Calu3 (cell line): ENCODE results near the gene GPD1L. TPM values are rescaled to one million over a fixed set of nuclear protein-coding genes. Genes with fewer than 3 reads are reported as not detected.

ENCODE experiments used
- BruUV-seq: library from RNA; stranded (reverse); fragments of 400-500 nt; replicated peaks from 2 replicates; lab custom pipeline; 2021; lab: Mats Ljungman, UMichigan
- CTCF ChIA-PET: fragments of 300-600 bp; sonication (Branson Sonifier 250); formaldehyde crosslinking; loops from one replicate; lab custom pipeline; 2022; ENCODE audit warnings: antibody characterized with exemption; lab: Charles Lee
- DNase-seq: peaks from one replicate; pipeline ENCODE4 v3.0.0; 2022
- H3K27ac Mint-ChIP-seq: one replicate; pipeline ENCODE4 v1.8.0; 2022; ENCODE audit warnings: mixed read lengths; ENCODE audit not compliant: unreplicated experiment
- H3K27me3 Mint-ChIP-seq: one replicate; pipeline ENCODE4 v1.8.0; 2022; ENCODE audit warnings: mixed read lengths; ENCODE audit not compliant: unreplicated experiment
- H3K36me3 Mint-ChIP-seq: one replicate; pipeline ENCODE4 v1.8.0; 2022; ENCODE audit warnings: mild to moderate bottlenecking, moderate library complexity, mixed read lengths; ENCODE audit not compliant: insufficient read depth, unreplicated experiment
- H3K4me1 Mint-ChIP-seq: one replicate; pipeline ENCODE4 v1.8.0; 2022; ENCODE audit warnings: mild to moderate bottlenecking, low read depth, mixed read lengths; ENCODE audit not compliant: unreplicated experiment
- H3K4me3 Mint-ChIP-seq: one replicate; pipeline ENCODE4 v1.8.0; 2022; ENCODE audit warnings: mild to moderate bottlenecking, low read depth, moderate library complexity, mixed read lengths; ENCODE audit not compliant: unreplicated experiment
- H3K9me3 Mint-ChIP-seq: one replicate; pipeline ENCODE4 v1.8.0; 2022; ENCODE audit warnings: low read depth, mixed read lengths; ENCODE audit not compliant: unreplicated experiment
- intact Hi-C: fragments of 100-400 bp; cut with micrococcal nuclease; formaldehyde crosslinking; loops from one replicate; pipeline ENCODE4 v1.10.0; 2022; ENCODE audit not compliant: unreplicated experiment
- total RNA-seq: library from RNA; stranded (reverse); gene quantifications from 2 replicates; pipeline ENCODE4 v1.2.3, GENCODE V29; 2022
- TF ChIP-seq, protein P1 (sequence below): fragments of 200-600 bp; IDR thresholded peaks from one replicate; pipeline ENCODE4 v1.8.0; 2022; ENCODE audit warnings: antibody characterized with exemption; ENCODE audit not compliant: unreplicated experiment

GPD1L gene
- total RNA-seq, 1 experiment from 2014 or later, result 13.4 TPM

DNA sequence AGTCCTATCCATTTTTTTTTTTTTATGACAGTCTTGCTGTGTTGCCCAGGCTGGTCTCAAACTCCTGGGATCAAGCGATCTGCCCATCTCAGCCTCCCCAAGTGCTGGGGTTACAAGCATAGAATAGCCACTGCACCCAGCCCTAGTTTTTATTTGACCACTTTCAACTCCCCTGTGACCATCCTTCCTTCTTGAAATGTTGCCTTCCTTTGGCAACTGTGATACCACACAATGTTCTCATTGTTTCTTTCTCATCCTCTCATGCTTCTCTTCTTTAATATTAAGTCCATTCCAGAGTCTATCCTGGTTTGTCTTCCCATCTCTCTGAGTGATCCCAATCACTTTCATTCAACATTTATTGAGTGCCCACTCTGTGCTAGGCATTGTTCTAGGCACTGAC lies 7.9 kb upstream of the GPD1L start:
- no TSS peak for BruUV-seq
- intact Hi-C loops, result no loop called here

DNA sequence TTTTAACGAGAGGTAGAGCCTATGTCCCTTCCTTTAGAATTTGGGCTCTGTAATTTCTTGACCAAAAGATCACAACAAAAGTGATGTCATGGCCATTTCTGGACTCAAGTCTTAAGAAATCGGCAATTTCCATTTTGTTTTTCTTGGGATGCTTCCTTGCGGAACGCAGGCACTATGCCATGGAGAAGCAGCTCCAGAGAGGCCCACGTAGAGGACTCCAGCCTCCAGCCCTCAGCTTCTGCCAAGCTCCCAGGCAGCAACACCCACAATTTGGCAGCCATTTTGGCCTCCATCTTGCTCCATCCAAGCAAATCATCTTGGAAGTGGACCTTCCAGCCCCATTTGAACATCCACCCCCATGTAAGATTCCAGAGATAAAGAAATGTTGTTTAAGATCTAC lies 6.0 kb upstream of the GPD1L start:
- H3K27me3 Mint-ChIP-seq, result no peaks in the 10 kb centered on the region
- no peak for DNase-seq
- no peak overlapping the region for H3K4me3 Mint-ChIP-seq
- CTCF ChIA-PET, result no interaction called here
- no peaks in the 10 kb centered on the region for H3K36me3 Mint-ChIP-seq
- intact Hi-C loops, result no loop called here
- no peaks in the 10 kb centered on the region for H3K9me3 Mint-ChIP-seq
- BruUV-seq, result no TSS peak
- TF ChIP-seq, protein P1, sequence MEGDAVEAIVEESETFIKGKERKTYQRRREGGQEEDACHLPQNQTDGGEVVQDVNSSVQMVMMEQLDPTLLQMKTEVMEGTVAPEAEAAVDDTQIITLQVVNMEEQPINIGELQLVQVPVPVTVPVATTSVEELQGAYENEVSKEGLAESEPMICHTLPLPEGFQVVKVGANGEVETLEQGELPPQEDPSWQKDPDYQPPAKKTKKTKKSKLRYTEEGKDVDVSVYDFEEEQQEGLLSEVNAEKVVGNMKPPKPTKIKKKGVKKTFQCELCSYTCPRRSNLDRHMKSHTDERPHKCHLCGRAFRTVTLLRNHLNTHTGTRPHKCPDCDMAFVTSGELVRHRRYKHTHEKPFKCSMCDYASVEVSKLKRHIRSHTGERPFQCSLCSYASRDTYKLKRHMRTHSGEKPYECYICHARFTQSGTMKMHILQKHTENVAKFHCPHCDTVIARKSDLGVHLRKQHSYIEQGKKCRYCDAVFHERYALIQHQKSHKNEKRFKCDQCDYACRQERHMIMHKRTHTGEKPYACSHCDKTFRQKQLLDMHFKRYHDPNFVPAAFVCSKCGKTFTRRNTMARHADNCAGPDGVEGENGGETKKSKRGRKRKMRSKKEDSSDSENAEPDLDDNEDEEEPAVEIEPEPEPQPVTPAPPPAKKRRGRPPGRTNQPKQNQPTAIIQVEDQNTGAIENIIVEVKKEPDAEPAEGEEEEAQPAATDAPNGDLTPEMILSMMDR, result no peak
- H3K4me1 Mint-ChIP-seq, result no peaks in the 10 kb centered on the region
- H3K27ac Mint-ChIP-seq, result no peak overlapping the region

More for the DNA sequence above, 7.9 kb upstream of the GPD1L start:
- H3K9me3 Mint-ChIP-seq, result no peaks in the 10 kb centered on the region
- H3K4me3 Mint-ChIP-seq, result no peak overlapping the region
- CTCF ChIA-PET, result no interaction called here
- H3K27ac Mint-ChIP-seq, result no peak overlapping the region
- no peaks in the 10 kb centered on the region for H3K36me3 Mint-ChIP-seq
- TF ChIP-seq, protein P1, result no peak
- H3K27me3 Mint-ChIP-seq, result no peaks in the 10 kb centered on the region
- H3K4me1 Mint-ChIP-seq, result no peaks in the 10 kb centered on the region
- no peak for DNase-seq

DNA sequence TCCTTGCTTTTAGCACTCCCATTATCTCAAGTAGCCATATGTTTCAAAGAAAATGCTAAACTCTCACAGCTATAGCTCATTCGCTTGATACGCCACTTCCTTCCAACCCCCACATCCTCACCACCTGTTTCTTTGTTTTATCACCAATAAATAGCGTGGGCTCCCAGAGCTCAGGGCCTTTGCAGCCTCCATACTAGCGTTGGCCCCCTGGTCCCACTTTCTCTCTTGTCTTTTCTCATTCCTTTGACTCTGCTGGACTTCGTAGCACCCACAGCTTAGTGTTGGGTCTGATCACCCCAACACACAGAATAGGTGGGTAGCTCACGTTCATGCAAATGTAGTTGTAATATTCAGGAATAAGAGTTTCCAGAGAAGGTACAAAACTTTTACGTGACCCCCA lies 4.1 kb upstream of the GPD1L start:
- no peak overlapping the region for H3K4me3 Mint-ChIP-seq
- no peaks in the 10 kb centered on the region for H3K27me3 Mint-ChIP-seq
- CTCF ChIA-PET, result no interaction called here
- H3K9me3 Mint-ChIP-seq, result no peaks in the 10 kb centered on the region
- no peak overlapping the region for H3K27ac Mint-ChIP-seq
- no peak for DNase-seq
- H3K36me3 Mint-ChIP-seq, result peaks cover 15% of the 10 kb centered on the region
- BruUV-seq, result no TSS peak
- intact Hi-C loops, result no loop called here
- H3K4me1 Mint-ChIP-seq, result peaks cover 6% of the 10 kb centered on the region
- TF ChIP-seq, protein P1, result no peak

DNA sequence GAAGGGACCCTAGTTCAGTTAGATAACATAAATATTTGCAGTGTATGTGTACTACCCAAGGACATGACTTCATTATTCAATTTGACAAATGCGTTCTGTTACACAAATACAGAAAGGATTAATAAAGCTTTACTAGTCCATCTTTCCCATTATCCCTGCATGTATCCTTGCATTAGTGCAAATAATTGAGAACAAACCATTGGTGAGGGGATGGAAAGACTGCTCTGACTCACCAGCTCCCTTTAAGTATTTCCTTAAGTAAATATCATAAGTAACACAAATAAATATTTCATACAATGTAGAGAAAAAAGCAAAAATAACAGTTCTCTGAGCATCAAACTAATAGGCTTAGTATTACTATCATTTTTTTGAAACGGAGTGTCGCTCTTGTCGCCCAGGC lies 1.9 kb upstream of the GPD1L start:
- CTCF ChIA-PET, result interaction anchor here (0.7 kb wide), 1 partner anchor 834 kb away, joined by 3 read pairs; no protein-coding TSS in a partner anchor
- Mint-ChIP-seq H3K27ac (no peak overlapping the region), H3K4me1 (peaks cover 10% of the 10 kb centered on the region), H3K9me3 (no peaks in the 10 kb centered on the region), H3K4me3 (no peak overlapping the region), H3K27me3 (no peaks in the 10 kb centered on the region), H3K36me3 (peaks cover 16% of the 10 kb centered on the region)
- BruUV-seq, result no TSS peak
- TF ChIP-seq, protein P1, result no peak
- no peak for DNase-seq
- intact Hi-C loops, result no loop called here
